Ovary (tissue), 9 donors: ENCODE measurements around the gene CEP170. TPM values are rescaled to one million over a fixed set of nuclear protein-coding genes. Genes with fewer than 3 reads are reported as not detected.

ENCODE experiments used
- DNase-seq, 5 donors: peaks; one replicate each; pipeline ENCODE4 v3.0.0-alpha.2; 2019 to 2020
- H3K27ac ChIP-seq, 2 donors: fragments of 200-600 bp; one replicate each; pipeline versions ENCODE4 v1.5.1 to v1.8.0; 2019 to 2022
- H3K27me3 ChIP-seq: fragments of 200-600 bp; one replicate; pipeline ENCODE4 v1.8.0; 2022
- H3K36me3 ChIP-seq: fragments of 200-600 bp; sonication (generic); one replicate; pipeline ENCODE4 v1.5.1; 2019
- H3K4me1 ChIP-seq: one replicate; pipeline ENCODE4 v1.8.1; 2013; ENCODE audit warnings: mild to moderate bottlenecking, moderate library complexity; ENCODE audit not compliant: insufficient read depth
- H3K4me3 ChIP-seq: fragments of 200-600 bp; sonication (generic); one replicate; pipeline ENCODE4 v1.5.1; 2017
- H3K9me3 ChIP-seq, 2 donors: fragments of 200-600 bp in 1 of 2; sonication (generic) in 1 of 2; one replicate each; pipeline versions ENCODE4 v1.5.1 to v1.8.1; 2013 to 2019; ENCODE audit warnings: mild to moderate bottlenecking in 1 of 2, moderate library complexity in 1 of 2
- CTCF ChIP-seq, 3 donors: fragments of 450-650 bp in 2 of 3; fragments of 200-600 bp in 1 of 3; IDR thresholded peaks; one replicate each; pipeline versions ENCODE4 v1.5.1 to v1.8.0; 2016 to 2022; ENCODE audit warnings: antibody characterized with exemption in 3 of 3, mild to moderate bottlenecking in 1 of 3
- EP300 ChIP-seq: sonication (generic); formaldehyde crosslinking; IDR thresholded peaks from one replicate; pipeline ENCODE4 v1.6.1; 2017; ENCODE audit warnings: antibody characterized with exemption
- POLR2A ChIP-seq: fragments of 450-650 bp; IDR thresholded peaks from one replicate; pipeline ENCODE4 v1.6.1; 2017; ENCODE audit warnings: antibody characterized with exemption, mild to moderate bottlenecking, moderate library complexity
- WGBS, 3 donors: extraction: QIAGEN DNeasy Blood & Tissue Kit in 1 of 3; methylation state at CpG; one replicate each; pipeline versions ENCODE4 v1.1.5 to v1.1.7; 2013 to 2017; 5-methylcytosine and 5-hydroxymethylcytosine counted together
- intact Hi-C, 4 donors: fragments of 100-400 bp; cut with DNase I; formaldehyde crosslinking; loops; one replicate each; pipeline versions ENCODE4 v1.11.0 to v1.15.1; 2022 to 2023
- polyA plus RNA-seq, 2 donors: library from polyadenylated mRNA; stranded (reverse); fragments of 200-250 nt in 1 of 2; fragments of 350-450 nt in 1 of 2; fragmentation: Illumina TruSeq in 1 of 2; extraction: RNeasy Lipid Tissue Mini Kit (QIAGEN cat#74804) in 1 of 2; gene quantifications; one replicate each; pipeline ENCODE4 v1.2.3, GENCODE V29; 2013 to 2014
- total RNA-seq, 7 donors: library from RNA; depleted of rRNA in 2 of 7; stranded (reverse); fragments of >200 nt in 2 of 7; fragmentation: NEBNext Ultra II Directional in 3 of 7; extraction: Animal tissue kit (Norgen Biotek cat#: 25700) in 3 of 7; gene quantifications; one replicate each; pipeline versions ENCODE4 v1.1.0 to v1.2.4, GENCODE V29; 2016 to 2023
- donor health status: DM: no; HTN: no; CAD: no; lungs with moderate emphysema.
- donor health status: DM: no; HTN: no; CAD: no.
- donor health status: Bipolar disorder and iron deficiency.
- donor health status: DM: yes; HTN: yes; CAD: no.
- donor health status: DM: no; HTN: no; CAD: no.
- donor health status: DM: yes; HTN: yes; CAD: no.

CEP170 gene
- total and polyA plus RNA-seq, 9 donors: 16.4 to 66.4 (median 42.6) TPM

- intact Hi-C loops: no loop called here
- Histone ChIP-seq H3K9me3 (no peaks in the 10 kb centered on the region), H3K36me3 (no peaks in the 10 kb centered on the region), H3K4me1 (peaks cover 5% of the 10 kb centered on the region), H3K27ac (peak overlapping the region in 1 of 2 donors; percentile 96), H3K27me3 (no peaks in the 10 kb centered on the region), H3K4me3 (peak overlapping the region; percentile 66)
- TF ChIP-seq EP300 (no peak), CTCF (IDR thresholded peaks at IDR 0.05) (no peak), POLR2A (no peak)
- 3 to 5% (median 4%) methylated on average over 8 of the region's 8 CpGs for WGBS, 3 donors
- no peak for DNase-seq
Observed at GRCh38 chr1:243253211-243253925, 1.7 kb downstream of the CEP170 start.

GRCh38 chr1:243251539-243251938 lies 3.5 kb downstream of the CEP170 start:
- Histone ChIP-seq H3K36me3 (no peaks in the 10 kb centered on the region), H3K4me1 (peaks cover 7% of the 10 kb centered on the region), H3K4me3 (no peak overlapping the region), H3K27ac (no peak overlapping the region), H3K27me3 (no peaks in the 10 kb centered on the region), H3K9me3 (no peaks in the 10 kb centered on the region)
- WGBS, 3 donors: 85 to 97% (median 87%) methylated on average over 1 of the region's 1 CpG
- no peak for TF ChIP-seq EP300
- no peak for TF ChIP-seq POLR2A
- no peak for TF ChIP-seq CTCF (IDR thresholded peaks at IDR 0.05)
- no peak for DNase-seq
- intact Hi-C loops: no loop called here

- no peak for DNase-seq
- TF ChIP-seq EP300: no peak
- no peak for TF ChIP-seq POLR2A
- no peak for TF ChIP-seq CTCF (IDR thresholded peaks at IDR 0.05)
- Histone ChIP-seq H3K9me3 (no peaks in the 10 kb centered on the region), H3K4me1 (peaks cover 7% of the 10 kb centered on the region), H3K36me3 (no peaks in the 10 kb centered on the region), H3K27me3 (no peaks in the 10 kb centered on the region), H3K4me3 (no peak overlapping the region), H3K27ac (no peak overlapping the region)
- 80 to 90% (median 84%) methylated on average over 3 of the region's 3 CpGs for WGBS, 3 donors
- intact Hi-C loops: no loop called here
Observed at GRCh38 chr1:243250102-243250501, 5.0 kb downstream of the CEP170 start.

- no peaks in the 10 kb centered on the region for H3K9me3 ChIP-seq
- intact Hi-C loops: loop anchor here in 1 of 4 donors (5.0 kb wide), 1 partner anchor 1418 kb away; no protein-coding TSS in a partner anchor
- DNase-seq: no peak
- no peaks in the 10 kb centered on the region for H3K27me3 ChIP-seq
- H3K36me3 ChIP-seq: no peaks in the 10 kb centered on the region
- peaks cover 7% of the 10 kb centered on the region for H3K4me1 ChIP-seq
- H3K4me3 ChIP-seq: no peak overlapping the region
- WGBS, 3 donors: 96 to 98% (median 97%) methylated on average over 3 of the region's 3 CpGs
- no peak overlapping the region for H3K27ac ChIP-seq
- TF ChIP-seq POLR2A (no peak), CTCF (IDR thresholded peaks at IDR 0.05) (no peak), EP300 (no peak)
Observed at GRCh38 chr1:243249214-243249613, 5.9 kb downstream of the CEP170 start.
